NT2/D1 (cell line): ENCODE data around the gene ZNRF1.

Source experiments
- SUZ12 ChIP-seq: IDR thresholded peaks from 2 replicates; pipeline ENCODE4 v1.6.1; 2011; ENCODE audit not compliant: insufficient read length, insufficient read depth; ENCODE audit errors: extremely low read depth
- YY1 ChIP-seq: IDR thresholded peaks from 2 replicates; pipeline ENCODE4 v1.6.1; 2011; ENCODE audit not compliant: insufficient read length, insufficient read depth
- ZNF274 ChIP-seq: IDR thresholded peaks from 2 replicates; pipeline ENCODE4 v1.6.1; 2011; ENCODE audit warnings: mild to moderate bottlenecking, low read depth, low read length

GRCh38 chr16:75138636-75139035 lies 139.8 kb downstream of the ZNRF1 start:
- TF ChIP-seq ZNF274 (no peak), YY1 (no peak), SUZ12 (no peak)
